ENCODE measurements around the gene TIMM44.
A peak's percentile ranks its signal among the peaks of the same experiment; 100 is the strongest.
"Not testable (repeated sequence)": the region's sequence is repeated elsewhere in the genome, so short reads cannot be mapped to it uniquely, and the experiment has no call there.

The TIMM44 gene

DNA sequence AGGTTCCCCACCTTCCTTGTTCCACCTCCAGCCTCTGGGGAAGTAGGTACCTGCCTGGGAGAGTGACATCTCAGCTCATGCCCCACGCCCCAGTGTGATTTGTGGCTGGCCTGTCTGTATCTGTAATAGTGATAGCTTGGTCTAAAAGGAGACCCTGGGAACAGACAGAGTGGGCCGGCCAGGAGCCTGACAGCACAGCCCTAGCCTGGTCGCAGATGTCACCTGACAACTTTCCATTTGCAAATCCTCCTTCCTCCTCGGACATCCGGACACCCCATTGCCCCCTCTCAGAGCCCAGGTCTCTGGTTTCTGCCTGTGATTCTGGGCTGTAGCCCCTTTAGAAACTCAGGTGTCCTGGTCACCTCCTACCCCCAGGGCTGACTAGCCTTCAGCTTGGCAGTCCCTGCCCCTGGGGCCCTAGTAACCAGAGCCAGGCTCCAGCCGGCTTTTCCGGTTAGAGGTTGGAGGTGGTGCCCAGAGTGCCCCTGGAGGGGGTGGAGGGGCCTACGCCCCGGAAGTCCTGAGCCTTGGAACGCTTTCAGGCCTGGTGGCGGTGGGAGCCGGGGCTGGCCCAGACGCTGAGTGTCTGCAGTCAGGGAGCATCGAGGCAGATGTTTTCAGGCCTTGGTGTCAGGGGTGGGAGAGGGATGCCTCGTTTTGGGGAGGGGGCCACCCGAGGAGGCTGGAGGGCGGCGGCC lies 48.7 kb downstream of the TIMM44 start:
- DNase-seq, result no peak

DNA sequence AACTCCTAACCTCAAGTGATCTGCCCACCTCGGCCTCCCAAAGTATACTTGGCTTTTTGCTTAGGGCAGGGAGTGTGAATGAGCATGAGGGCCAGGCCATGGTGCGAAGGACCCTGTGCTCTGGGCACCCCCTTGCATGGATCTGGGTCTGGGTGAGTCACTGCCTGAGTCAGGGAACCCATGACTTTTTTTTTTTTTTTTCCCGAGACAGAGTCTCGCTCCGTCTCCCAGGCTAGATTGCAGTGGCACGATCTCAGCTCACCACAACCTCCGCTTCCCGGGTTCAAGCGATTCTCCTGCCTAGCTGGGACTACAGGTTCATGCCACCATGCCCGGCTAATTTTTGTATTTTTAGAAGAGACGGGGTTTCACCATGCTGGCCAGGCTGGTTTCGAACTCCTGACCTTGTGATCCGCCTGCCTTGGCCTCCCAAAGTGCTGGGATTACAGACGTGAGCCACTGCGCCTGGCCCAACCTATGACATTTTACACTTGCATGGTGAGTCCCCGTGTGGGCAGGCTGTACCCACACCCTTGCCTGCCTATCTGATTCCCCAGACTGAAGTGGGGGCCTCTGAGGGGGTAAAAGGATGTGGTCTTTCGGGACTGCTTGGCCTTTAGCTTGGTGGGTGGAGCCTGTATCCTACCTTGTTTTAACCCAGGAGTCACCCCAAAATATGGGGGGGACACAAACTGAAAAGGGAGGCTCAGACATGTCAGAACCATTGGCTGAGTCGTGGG lies 49.9 kb downstream of the TIMM44 start:
- not testable (repeated sequence) for DNase-seq

GRCh38 chr19:7888826-7889217 lies 54.6 kb downstream of the TIMM44 start:
- DNase-seq, result no peak

- DNase-seq, result peak; percentile 67
Measured at GRCh38 chr19:7888145-7888825, 55.2 kb downstream of the TIMM44 start, which contains the start of gene LRRC8E. Gene LRRC8E, plus strand, starts transcription at chr19:7888510. Its CDS starts 7,094 bp downstream, at chr19:7895604.

DNA sequence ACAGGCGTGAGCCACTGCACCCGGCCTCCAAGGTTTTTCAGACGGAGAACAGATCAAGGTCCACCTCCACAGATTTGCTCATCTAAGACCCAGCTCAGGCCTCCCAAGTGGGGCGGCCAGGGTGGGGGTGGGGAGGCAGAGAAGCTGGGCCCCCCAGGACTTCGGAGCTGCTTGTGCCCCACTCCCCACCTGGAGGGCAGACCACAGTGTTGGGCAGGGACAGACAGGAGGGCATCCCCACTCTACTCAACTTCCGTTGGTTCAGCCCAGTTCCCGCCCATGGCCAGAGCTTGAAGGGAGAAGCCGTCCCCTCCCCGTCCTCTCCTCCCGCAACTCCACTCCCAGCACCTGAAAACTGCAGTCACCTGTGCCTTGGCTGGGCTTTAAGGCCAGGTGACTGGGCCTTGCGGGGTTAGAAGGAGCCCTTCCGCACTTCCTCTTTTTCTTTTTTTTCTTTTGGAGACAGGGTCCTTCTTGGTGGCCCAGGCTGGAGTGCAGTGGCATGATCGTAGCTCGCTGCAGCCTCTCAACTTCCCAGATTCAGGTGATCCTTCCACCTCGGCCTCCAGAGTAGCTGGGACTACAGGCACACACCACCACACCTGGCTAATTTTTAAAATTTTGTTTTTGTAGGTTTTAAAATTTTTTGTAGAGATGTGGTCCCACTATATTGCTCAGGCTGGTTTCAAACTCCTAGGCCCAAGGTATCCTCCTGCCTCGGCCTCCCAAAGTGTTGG lies 55.9 kb downstream of the TIMM44 start:
- DNase-seq, result no peak

DNA sequence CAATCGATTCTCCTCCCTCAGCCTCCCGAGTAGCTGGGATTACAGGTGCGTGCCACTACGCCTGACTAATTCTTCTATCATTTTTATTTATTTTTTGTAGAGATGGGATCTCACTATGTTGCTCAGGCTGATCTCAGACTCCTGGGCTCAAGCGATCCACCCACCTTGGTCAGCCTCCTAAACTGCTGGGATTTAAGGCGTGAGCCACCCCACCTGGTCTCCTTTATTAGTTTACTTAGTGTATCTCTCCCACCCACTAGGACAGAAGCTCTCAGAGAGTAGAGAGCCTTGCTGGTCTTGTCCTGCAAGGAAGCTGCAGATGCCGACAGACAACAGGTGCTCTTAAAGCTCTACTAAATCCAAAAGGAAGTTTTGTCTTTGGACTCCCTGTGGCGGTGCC lies 57.6 kb downstream of the TIMM44 start:
- no peak for DNase-seq

DNA sequence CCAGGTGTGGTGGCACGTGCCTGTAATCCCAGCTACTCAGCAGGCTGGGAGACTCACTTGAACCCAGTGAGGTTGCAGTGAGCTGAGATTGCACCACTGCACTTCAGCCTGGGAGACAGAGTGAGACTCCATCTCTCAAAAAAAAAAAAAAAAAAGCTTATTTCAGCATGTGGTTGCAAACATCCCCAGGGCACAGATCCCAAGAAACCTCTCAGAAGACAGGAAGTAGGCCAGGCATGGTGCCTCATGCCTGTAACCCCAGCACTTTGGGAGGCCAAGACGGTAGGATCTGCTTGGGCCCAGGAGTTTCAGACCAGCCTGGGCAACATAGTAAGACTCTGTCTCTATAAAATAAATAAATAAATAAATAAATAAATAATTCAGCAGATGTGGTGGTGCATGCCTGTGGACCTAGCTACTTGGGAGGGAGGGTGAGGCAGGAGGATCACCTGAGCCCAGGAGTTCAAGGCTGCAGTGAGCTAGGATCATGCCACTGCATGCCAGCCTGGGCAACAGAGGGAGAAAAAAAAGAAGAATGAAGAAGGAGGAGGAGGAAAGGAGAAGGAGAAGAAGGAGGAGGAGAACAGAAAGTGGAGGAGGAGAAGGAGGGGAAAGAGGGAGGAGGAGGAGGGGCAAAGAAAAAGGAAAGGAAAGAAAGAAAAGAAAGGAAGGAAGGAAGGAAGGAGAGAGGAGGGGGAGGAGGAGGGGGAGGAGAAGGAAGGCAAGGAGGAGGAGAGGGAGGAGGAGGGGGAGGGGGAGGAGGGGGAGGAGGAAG lies 59.5 kb downstream of the TIMM44 start:
- no peak for DNase-seq

DNA sequence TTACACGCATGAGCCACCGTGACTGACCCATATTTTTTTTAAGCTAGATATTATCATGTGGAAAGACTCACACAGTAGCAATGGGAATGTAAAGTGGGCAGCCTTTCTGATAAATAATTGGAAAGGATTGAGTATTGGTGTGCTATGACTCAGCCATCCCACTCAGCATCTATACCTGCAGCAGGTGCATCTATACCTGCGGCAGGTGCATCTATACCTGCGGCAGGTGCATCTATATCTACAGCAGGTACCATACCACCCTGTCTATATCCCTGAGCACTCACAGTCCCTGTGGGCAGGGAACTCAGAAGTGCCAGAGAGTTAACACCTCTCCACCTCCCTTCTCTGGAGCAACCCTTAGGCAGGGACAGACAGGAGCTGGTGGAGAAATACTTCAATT lies 60.4 kb downstream of the TIMM44 start:
- DNase-seq, result no peak

- DNase-seq, result no peak
Measured at GRCh38 chr19:7881910-7882309, 61.6 kb downstream of the TIMM44 start.

DNA sequence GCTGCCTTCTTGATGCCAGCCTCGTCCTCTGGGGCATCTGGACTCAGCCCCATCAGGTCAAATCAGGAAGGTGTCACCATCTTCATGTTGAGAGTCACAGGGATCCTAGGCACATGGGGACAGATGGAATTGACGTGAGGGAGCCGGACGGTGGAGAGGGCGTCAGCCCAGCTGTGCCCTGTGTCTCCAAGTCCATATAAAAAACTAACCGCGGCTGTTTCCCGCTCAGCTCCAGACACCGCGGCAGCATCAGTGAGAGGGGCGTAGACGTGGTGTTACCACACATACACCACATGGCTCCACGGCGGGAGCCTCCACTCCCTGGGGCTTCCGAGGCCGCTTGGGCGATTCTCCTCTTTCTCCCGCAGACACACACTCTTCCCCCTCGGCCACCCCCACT lies 63.6 kb downstream of the TIMM44 start:
- peak; percentile 17 for DNase-seq

GRCh38 chr19:7879111-7879807 lies 64.2 kb downstream of the TIMM44 start:
- DNase-seq, result no peak

DNA sequence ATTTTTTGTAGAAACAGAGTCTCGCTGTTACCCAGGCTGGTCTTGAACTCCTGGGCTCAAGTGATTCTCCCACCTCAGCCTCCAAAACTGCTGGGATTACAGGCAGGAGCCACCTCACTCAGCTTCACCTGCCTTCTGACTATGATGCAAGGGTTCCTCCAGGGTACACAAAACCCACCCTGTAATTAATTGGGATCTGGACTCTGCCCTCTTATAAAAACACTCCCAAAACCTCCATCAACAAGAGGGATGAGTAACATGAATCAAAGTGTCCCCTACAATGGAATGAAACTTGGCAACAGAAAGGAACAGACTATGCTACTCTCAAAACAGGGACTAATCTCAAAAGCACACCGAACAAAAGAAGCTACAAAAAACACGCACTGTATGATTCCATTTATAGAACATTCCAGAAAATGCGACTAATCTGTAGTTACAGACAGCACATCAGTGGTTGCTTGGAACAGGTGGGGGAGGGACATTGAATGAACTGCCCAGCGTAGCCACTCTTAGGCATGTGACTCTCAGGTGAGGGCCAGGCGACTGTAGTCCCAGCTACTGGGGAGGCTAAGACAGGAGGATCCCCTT lies 66.1 kb downstream of the TIMM44 start:
- no peak for DNase-seq
